ENCODE measurements around the gene DDO.

DNA sequence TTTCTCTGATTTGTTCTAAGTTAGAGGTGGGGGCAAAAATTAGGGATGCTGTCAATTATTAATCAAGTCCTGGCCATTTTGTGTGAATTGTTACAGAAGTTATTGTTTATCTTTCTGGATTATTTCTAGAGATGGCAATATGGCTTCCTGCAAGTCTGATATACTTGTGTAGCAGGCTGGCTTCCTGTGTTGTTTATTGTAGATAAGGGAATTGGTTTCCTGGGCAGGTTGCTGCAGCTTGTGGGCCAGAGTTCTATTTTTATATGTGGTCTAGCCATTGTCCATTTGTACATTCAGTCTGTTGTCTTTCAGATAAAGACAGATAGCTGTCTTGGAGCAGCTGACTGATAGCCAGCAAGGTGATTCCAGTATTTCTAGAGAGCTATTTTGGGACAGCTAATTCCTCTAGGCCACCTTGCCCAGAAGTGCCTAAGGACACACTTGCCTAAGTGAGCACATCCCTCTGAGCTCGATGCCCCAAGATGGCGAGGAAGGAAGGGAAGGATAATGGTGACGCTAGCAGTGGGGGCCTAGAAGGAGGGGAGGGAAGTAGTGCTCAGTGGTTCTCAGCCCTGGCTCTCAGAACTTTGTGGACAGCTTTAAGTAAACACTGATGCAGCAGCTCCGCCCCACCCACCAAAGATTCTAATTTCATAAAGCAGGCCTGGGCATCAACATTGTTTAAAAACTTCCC lies 25.5 kb downstream of the DDO start:
- TF ChIP-seq, protein P1, sequence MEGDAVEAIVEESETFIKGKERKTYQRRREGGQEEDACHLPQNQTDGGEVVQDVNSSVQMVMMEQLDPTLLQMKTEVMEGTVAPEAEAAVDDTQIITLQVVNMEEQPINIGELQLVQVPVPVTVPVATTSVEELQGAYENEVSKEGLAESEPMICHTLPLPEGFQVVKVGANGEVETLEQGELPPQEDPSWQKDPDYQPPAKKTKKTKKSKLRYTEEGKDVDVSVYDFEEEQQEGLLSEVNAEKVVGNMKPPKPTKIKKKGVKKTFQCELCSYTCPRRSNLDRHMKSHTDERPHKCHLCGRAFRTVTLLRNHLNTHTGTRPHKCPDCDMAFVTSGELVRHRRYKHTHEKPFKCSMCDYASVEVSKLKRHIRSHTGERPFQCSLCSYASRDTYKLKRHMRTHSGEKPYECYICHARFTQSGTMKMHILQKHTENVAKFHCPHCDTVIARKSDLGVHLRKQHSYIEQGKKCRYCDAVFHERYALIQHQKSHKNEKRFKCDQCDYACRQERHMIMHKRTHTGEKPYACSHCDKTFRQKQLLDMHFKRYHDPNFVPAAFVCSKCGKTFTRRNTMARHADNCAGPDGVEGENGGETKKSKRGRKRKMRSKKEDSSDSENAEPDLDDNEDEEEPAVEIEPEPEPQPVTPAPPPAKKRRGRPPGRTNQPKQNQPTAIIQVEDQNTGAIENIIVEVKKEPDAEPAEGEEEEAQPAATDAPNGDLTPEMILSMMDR (IDR thresholded peaks at IDR 0.05; ENCODE audit: extremely low read depth in 1 of 2, insufficient read depth in 1 of 2, low read depth in 1 of 2, low read length in 2 of 2) = no peak
- TF ChIP-seq EZH2 (IDR thresholded peaks at IDR 0.05; ENCODE audit: borderline replicate concordance, low read depth, low read length, severe bottlenecking) = no peak
